H1 (cell line): Measurements from ENCODE around the gene RELN. TPM values are rescaled to one million over a fixed set of nuclear protein-coding genes. Genes with fewer than 3 reads are reported as not detected.

ENCODE experiments used
- BACH1 ChIP-seq: IDR thresholded peaks from 2 replicates; pipeline ENCODE4 v1.6.1; 2012; ENCODE audit warnings: low read length, improper control_type of control experiment
- POLR2A ChIP-seq, 2 experiments: IDR thresholded peaks; 1 replicate in 1 of 2; 2 replicates in 1 of 2; pipeline ENCODE4 v1.6.1; 2011; ENCODE audit warnings: low read depth in 2 of 2, low read length in 2 of 2, mild to moderate bottlenecking in 2 of 2; ENCODE audit errors: control extremely low read depth in 1 of 2
- RBBP5 ChIP-seq: IDR thresholded peaks from 2 replicates; pipeline ENCODE4 v1.7.1; 2012; ENCODE audit warnings: low read depth, mild to moderate bottlenecking, inconsistent platforms, low read length, moderate library complexity, borderline replicate concordance
- polyA plus RNA-seq, 7 experiments: library from polyadenylated mRNA; depleted of rRNA in 3 of 7; stranded (reverse) in 5 of 7; unstranded in 2 of 7; fragments of >200 nt in 5 of 7; fragments of 200-250 nt in 2 of 7; gene quantifications; 1 replicate in 5 of 7; 2 replicates in 1 of 7; 4 replicates in 1 of 7; pipeline versions ENCODE4 v1.2.1 to v1.2.3, GENCODE V29; 2011 to 2013; ENCODE audit warnings: missing spikeins in 2 of 7, mixed read lengths in 2 of 7
- total RNA-seq: library from RNA; stranded (reverse); fragmentation: NEBNext Ultra II Directional; extraction: Animal tissue kit (Norgen Biotek cat#: 25700); gene quantifications from 2 replicates; pipeline ENCODE4 v1.2.1, GENCODE V29; 2021

Gene RELN
- total and polyA plus RNA-seq, 2 of the 8 experiments (the other 6 are each of a cell fraction or from before 2014, with no cell fraction given) = 0.03 to 0.07 TPM

DNA sequence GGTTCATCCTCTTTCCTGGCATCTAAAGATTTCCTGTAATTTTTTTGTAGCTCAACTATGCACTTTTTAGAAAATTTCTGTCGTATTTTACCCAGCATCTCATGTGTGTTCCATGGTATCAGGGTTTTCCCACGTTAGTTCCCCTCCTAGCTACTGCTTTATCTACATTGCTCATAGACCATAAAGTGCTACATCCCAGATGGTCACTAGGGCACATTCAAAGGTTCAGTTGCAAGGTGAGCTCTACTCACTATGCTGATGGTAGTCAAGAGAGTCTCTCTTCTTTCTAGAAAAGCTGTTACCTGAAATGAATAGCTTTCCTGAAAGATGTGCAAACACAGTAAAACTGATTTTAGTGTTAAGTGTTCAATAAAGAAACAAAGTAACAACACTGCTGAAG, 33.5 kb downstream of the RELN start (continued):
- TF ChIP-seq POLR2A (IDR thresholded peaks at IDR 0.05; ENCODE audit: control extremely low read depth in 1 of 2, low read depth in 2 of 2, low read length in 2 of 2) = no peak
- no peak for TF ChIP-seq RBBP5
- TF ChIP-seq BACH1 = no peak
